Measurements from ENCODE around the gene ARHGAP15. TPM values are rescaled to one million over a fixed set of nuclear protein-coding genes. Genes with fewer than 3 reads are reported as not detected.

ARHGAP15 gene
- total RNA-seq, 2 donors from 2014 or later, result 11.0 to 11.8 TPM

- no peak for ATAC-seq (ENCODE audit: insufficient number of reproducible peaks, low FRiP score, low read depth)
- no peaks in the 10 kb centered on the region for H3K9me3 ChIP-seq
- TF ChIP-seq CTCF (IDR thresholded peaks at IDR 0.05), result no peak
- no peaks in the 10 kb centered on the region for H3K36me3 ChIP-seq
- no peak overlapping the region for H3K4me3 ChIP-seq
- no peak overlapping the region for H3K27ac ChIP-seq
- DNase-seq (ENCODE audit: low spot score), result no peak
- no peaks in the 10 kb centered on the region for H3K4me1 ChIP-seq (ENCODE audit: control insufficient read depth in 1 of 2, low read depth in 2 of 2)
- H3K27me3 ChIP-seq (replicated peaks; ENCODE audit: insufficient read depth), result no peaks in the 10 kb centered on the region
Observed at GRCh38 chr2:143764261-143764660, 635.0 kb downstream of the ARHGAP15 start.

GRCh38 chr2:143764706-143765105 is 635.5 kb downstream of the ARHGAP15 start:
- no peak for TF ChIP-seq CTCF (IDR thresholded peaks at IDR 0.05)
- no peak for ATAC-seq (ENCODE audit: insufficient number of reproducible peaks, low FRiP score, low read depth)
- Histone ChIP-seq H3K9me3 (no peaks in the 10 kb centered on the region), H3K27me3 (replicated peaks; ENCODE audit: insufficient read depth) (no peaks in the 10 kb centered on the region), H3K36me3 (no peaks in the 10 kb centered on the region), H3K4me3 (no peak overlapping the region), H3K4me1 (ENCODE audit: control insufficient read depth in 1 of 2, low read depth in 2 of 2) (no peaks in the 10 kb centered on the region), H3K27ac (no peak overlapping the region)
- DNase-seq (ENCODE audit: low spot score), result no peak

- no peak for DNase-seq (ENCODE audit: low spot score)
Observed at GRCh38 chr2:143768991-143769390, 639.8 kb downstream of the ARHGAP15 start.

GRCh38 chr2:143771939-143772338 is 642.7 kb downstream of the ARHGAP15 start:
- Histone ChIP-seq H3K4me3 (no peak overlapping the region), H3K36me3 (no peaks in the 10 kb centered on the region), H3K9me3 (no peaks in the 10 kb centered on the region), H3K4me1 (ENCODE audit: control insufficient read depth in 1 of 2, low read depth in 2 of 2) (no peaks in the 10 kb centered on the region), H3K27ac (no peak overlapping the region), H3K27me3 (replicated peaks; ENCODE audit: insufficient read depth) (no peaks in the 10 kb centered on the region)
- ATAC-seq (ENCODE audit: insufficient number of reproducible peaks, low FRiP score, low read depth), result no peak
- TF ChIP-seq CTCF (IDR thresholded peaks at IDR 0.05), result no peak
- no peak for DNase-seq (ENCODE audit: low spot score)

More at GRCh38 chr2:143768991-143769390, 639.8 kb downstream of the ARHGAP15 start:
- H3K4me3 ChIP-seq, result no peak overlapping the region
- no peaks in the 10 kb centered on the region for H3K4me1 ChIP-seq (ENCODE audit: control insufficient read depth in 1 of 2, low read depth in 2 of 2)
- H3K36me3 ChIP-seq, result no peaks in the 10 kb centered on the region
- TF ChIP-seq CTCF (IDR thresholded peaks at IDR 0.05), result no peak
- H3K9me3 ChIP-seq, result no peaks in the 10 kb centered on the region
- no peaks in the 10 kb centered on the region for H3K27me3 ChIP-seq (replicated peaks; ENCODE audit: insufficient read depth)
- no peak for ATAC-seq (ENCODE audit: insufficient number of reproducible peaks, low FRiP score, low read depth)
- H3K27ac ChIP-seq, result no peak overlapping the region

GRCh38 chr2:143776526-143777297 is 647.5 kb downstream of the ARHGAP15 start:
- Histone ChIP-seq H3K27ac (no peak overlapping the region), H3K4me3 (no peak overlapping the region), H3K4me1 (ENCODE audit: control insufficient read depth in 1 of 2, low read depth in 2 of 2) (peaks cover 0 to 6% of the 10 kb centered on the region in 2 donors), H3K36me3 (no peaks in the 10 kb centered on the region), H3K27me3 (replicated peaks; ENCODE audit: insufficient read depth) (no peaks in the 10 kb centered on the region), H3K9me3 (no peaks in the 10 kb centered on the region)
- TF ChIP-seq CTCF (IDR thresholded peaks at IDR 0.05), result no peak
- DNase-seq (ENCODE audit: low spot score), result no peak
- ATAC-seq (ENCODE audit: insufficient number of reproducible peaks, low FRiP score, low read depth), result no peak

Measured in thoracic aorta (tissue), 2 donors.